SK-N-SH (cell line): ENCODE data around the gene MGAT5.

Experiments used
- MAX ChIP-seq: IDR thresholded peaks from 2 replicates; pipeline ENCODE4 v1.4.0; 2012; ENCODE audit warnings: low read depth
- MXI1 ChIP-seq: IDR thresholded peaks from 2 replicates; pipeline ENCODE4 v1.6.1; 2012; ENCODE audit warnings: mild to moderate bottlenecking, low read depth, low read length, improper control_type of control experiment
- NFIC ChIP-seq: IDR thresholded peaks from 2 replicates; pipeline ENCODE4 v1.4.0; 2012; ENCODE audit warnings: borderline replicate concordance
- RCOR1 ChIP-seq: fragments of 150-350 bp; IDR thresholded peaks from 2 replicates; pipeline ENCODE4 v1.6.1; 2017; ENCODE audit warnings: antibody characterized with exemption, low read length
- TF ChIP-seq, protein P1 (sequence below): fragments of 200-600 bp; sonication (generic); IDR thresholded peaks from 2 replicates; pipeline ENCODE4 v1.6.1; 2017; ENCODE audit warnings: antibody characterized with exemption, mild to moderate bottlenecking, moderate library complexity

DNA sequence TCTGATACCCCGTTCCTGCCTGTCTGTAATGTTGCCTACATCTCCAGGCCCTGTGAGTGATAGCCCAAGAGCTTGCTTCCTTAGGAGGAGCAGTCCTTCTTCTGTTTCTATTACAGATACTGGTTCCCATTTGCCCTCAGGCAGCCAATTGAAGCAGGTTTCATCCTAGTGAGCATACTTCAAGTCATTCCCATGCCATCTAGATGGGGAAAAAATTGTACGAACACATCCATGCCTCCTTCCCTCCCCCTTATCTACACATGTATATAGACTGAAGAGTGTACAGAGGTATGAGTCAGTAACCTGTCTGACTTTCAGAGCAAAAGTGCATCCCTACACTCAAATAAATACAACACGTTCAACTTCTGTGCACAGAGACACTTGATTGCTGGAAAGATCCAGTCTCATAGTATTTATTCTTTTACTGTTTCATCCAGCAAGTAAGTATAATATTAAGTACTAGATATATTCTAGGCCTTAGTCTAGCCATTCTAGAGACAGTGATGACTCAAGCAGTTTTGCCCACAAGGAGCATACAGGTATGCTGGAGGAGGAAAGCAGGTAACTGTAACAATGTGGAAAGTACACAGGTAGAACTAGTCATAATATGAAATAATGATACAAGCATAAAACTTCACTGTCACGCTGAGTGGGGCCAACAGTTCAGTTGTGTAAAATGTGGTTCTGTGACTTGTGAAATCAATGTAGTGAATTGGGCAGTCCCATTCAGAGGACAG, 153.4 kb downstream of the MGAT5 start:
- TF ChIP-seq, protein P1, sequence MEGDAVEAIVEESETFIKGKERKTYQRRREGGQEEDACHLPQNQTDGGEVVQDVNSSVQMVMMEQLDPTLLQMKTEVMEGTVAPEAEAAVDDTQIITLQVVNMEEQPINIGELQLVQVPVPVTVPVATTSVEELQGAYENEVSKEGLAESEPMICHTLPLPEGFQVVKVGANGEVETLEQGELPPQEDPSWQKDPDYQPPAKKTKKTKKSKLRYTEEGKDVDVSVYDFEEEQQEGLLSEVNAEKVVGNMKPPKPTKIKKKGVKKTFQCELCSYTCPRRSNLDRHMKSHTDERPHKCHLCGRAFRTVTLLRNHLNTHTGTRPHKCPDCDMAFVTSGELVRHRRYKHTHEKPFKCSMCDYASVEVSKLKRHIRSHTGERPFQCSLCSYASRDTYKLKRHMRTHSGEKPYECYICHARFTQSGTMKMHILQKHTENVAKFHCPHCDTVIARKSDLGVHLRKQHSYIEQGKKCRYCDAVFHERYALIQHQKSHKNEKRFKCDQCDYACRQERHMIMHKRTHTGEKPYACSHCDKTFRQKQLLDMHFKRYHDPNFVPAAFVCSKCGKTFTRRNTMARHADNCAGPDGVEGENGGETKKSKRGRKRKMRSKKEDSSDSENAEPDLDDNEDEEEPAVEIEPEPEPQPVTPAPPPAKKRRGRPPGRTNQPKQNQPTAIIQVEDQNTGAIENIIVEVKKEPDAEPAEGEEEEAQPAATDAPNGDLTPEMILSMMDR, result no peak
- TF ChIP-seq NFIC (no peak), RCOR1 (no peak), MAX (no peak), MXI1 (no peak)
